Measurements from ENCODE around the gene CGA.

GRCh38 chr6:87092435-87092834, 2.5 kb downstream of the CGA start:
- TF ChIP-seq CTCF (conservative IDR thresholded peaks at IDR 0.05; ENCODE audit: low read depth, low read length) = no peak
- no peak for TF ChIP-seq EZH2 (IDR thresholded peaks at IDR 0.05; ENCODE audit: borderline replicate concordance, low read depth, low read length, poor library complexity, severe bottlenecking)
